ENCODE results near the gene IL22RA2.

- no peak for TF ChIP-seq MAX (IDR thresholded peaks at IDR 0.05; ENCODE audit: low read depth)
- TF ChIP-seq CTCF (IDR thresholded peaks at IDR 0.05) = peak; percentile 47
- no peak for TF ChIP-seq GABPA (IDR thresholded peaks at IDR 0.05; ENCODE audit: low read depth)
- TF ChIP-seq POLR2AphosphoS5 (IDR thresholded peaks at IDR 0.05; ENCODE audit: low read depth, low read length) = no peak
- no peak for TF ChIP-seq NFIC (IDR thresholded peaks at IDR 0.05; ENCODE audit: borderline replicate concordance)
- TF ChIP-seq TAF1 (IDR thresholded peaks at IDR 0.05; ENCODE audit: borderline replicate concordance, low read depth, low read length) = no peak
- TF ChIP-seq USF2 (IDR thresholded peaks at IDR 0.05; ENCODE audit: borderline replicate concordance, low read depth, low read length) = no peak
- no peak for TF ChIP-seq FOXM1 (IDR thresholded peaks at IDR 0.05; ENCODE audit: low read depth)
Measured at GRCh38 chr6:137165375-137166246, 7.8 kb downstream of the IL22RA2 start.
